HG02623 (cell line): ENCODE data around the gene AP3B2.
"Not testable (repeated sequence)": the region's sequence is repeated elsewhere in the genome, so short reads cannot be mapped to it uniquely, and the experiment has no call there.

Source experiments
- ATAC-seq: cut with Tn5 transposase; IDR thresholded peaks from one replicate; pipeline ENCODE4 v1.9.1; 2021; ENCODE audit warnings: moderate library complexity; ENCODE audit not compliant: unreplicated experiment

Gene AP3B2

DNA sequence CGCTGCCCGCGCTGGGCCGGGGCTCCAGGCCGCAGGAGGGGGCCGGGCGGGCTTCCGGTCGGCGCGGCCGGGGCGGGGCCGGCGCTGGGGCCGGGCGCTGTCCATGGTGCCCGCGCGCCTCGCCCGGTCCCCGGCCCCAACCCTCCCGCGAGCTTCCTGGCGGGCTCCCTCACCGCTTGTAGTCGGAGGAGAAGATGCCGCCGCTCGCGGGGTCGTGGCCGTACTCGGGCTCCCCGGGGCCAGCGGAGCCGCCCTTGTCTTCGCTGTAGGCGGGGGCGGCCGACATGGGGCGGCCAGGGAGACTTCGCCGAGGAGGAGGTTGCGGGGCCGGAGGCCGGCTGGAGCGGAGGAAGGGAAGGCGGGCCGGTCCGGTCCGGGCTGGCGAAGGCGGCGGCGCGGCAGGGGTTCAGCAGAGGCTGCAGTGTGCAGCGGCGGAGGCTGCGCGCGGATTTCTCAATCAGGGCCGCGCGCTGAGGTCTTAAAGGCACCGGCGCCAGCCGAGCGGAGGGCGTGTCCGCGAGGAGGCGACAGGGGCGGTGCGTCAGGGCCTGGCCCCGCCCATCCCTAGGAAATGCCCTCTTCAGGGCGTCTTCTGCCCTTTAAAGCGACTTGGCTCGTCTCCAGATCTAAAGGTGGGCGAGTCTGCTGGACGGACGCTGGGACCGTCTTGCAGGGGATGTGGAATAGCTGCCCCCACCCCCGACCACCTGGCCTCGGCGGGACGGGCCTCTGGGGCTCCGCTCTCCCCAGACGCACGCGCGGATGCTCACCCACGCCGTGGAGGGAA, at the start of gene AP3B2:
Gene AP3B2, minus strand, starts transcription at position 455 of the 787 bp plus-strand sequence. Its CDS starts 169 bp downstream, at position 286.
- peak; percentile 88 for ATAC-seq

GRCh38 chr15:82751308-82751707, 41.6 kb upstream of the AP3B2 start:
- ATAC-seq, result no peak

GRCh38 chr15:82750831-82751180, 41.1 kb upstream of the AP3B2 start:
- ATAC-seq, result peak; percentile 38

- ATAC-seq, result peak; percentile 89
These were observed 40.5 kb upstream of the AP3B2 start for GRCh38 chr15:82749951-82750830.

DNA sequence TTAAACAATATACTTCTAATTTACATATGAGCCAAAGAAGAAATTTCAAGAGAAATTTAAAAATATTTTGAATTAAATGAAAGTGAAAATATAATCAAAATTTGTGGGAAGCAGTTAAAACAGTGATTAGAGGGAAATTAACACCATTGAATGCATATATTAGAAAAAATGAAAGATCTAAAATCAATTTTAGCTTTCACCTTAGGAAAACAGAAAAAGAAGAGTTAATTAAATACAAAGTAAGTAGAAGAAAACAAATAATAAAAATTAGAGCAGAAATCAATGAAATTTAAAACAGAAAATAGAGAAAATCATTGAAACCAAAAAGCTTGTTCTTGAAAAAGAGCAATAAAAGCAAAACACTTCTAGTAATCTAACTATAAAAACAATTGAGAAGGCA, 38.6 kb upstream of the AP3B2 start:
- ATAC-seq, result no peak

DNA sequence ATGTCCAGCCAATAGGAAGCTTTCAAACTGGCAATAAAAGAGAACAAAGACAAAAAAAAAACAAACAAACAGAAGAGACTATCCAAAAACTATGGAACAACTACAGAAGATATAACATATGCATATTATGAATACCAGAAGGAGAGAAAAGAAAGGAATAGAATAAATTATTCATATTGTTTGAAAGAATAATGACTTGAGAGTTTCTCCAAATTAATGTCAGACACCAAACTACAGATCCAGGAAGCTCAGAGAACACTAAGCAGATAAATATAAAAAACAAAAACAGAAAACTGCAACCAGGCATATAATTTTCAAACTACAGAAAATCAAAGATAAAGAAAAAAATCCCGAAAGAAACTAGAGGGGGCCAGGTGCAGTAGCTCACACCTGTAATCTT, 34.1 kb upstream of the AP3B2 start:
- no peak for ATAC-seq

GRCh38 chr15:82742134-82742533, 32.5 kb upstream of the AP3B2 start:
- no peak for ATAC-seq

- no peak for ATAC-seq
These were observed 29.4 kb upstream of the AP3B2 start for GRCh38 chr15:82739086-82739485.

GRCh38 chr15:82737975-82738374, 28.3 kb upstream of the AP3B2 start:
- ATAC-seq, result no peak

GRCh38 chr15:82731527-82731926, 21.9 kb upstream of the AP3B2 start:
- ATAC-seq, result no peak

- ATAC-seq, result no peak
These were observed 20.4 kb upstream of the AP3B2 start for GRCh38 chr15:82730022-82730530.

- no peak for ATAC-seq
These were observed 17.1 kb upstream of the AP3B2 start for GRCh38 chr15:82726816-82727215.

DNA sequence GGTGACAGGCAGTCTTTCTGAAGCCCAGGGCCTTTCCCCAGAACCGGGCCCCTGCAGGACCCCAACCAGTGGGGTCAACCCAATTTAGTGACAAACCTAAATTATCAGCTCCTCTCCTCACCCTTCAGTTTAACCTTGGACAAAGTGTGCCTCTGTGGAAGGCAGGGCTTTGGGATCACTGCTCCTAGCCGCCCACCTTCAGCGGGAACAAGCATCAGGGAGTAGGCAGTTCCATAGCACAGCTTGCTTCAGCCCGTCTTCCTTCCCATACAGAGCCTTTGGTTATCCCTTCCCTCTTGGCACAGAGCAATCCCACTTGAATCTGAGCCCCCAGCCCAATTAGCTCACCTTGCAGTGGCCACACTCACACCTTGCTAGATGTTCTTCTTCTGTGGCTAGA, 5.3 kb upstream of the AP3B2 start:
- no peak for ATAC-seq

DNA sequence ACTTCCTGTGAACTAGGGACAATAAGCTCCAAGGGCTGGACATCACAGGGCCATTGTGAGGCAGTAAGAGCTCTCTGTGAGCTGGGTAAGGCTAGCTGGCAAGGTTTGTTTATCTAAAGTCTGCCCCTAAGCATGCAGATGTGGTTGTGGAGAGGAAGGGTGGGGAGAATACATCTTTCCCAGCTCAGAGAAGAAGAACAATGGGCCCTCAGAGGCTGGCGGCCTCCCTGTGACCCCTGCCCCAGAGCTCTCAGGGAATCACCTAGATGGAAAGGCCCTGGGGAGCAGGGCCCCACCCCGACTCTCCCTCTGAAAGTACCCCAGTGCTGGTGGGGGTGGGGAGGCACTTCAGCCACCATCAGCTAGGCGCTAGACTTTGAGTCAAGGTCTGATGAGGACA, 4.3 kb upstream of the AP3B2 start:
- ATAC-seq, result no peak

GRCh38 chr15:82712036-82712435, 2.4 kb upstream of the AP3B2 start:
- no peak for ATAC-seq

- ATAC-seq, result no peak
These were observed 1.3 kb upstream of the AP3B2 start for GRCh38 chr15:82710926-82711490.

- no peak for ATAC-seq
These were observed 507 bp upstream of the AP3B2 start for GRCh38 chr15:82710208-82710555.

GRCh38 chr15:82709081-82709420, 624 bp downstream of the AP3B2 start:
- peak; percentile 8 for ATAC-seq

DNA sequence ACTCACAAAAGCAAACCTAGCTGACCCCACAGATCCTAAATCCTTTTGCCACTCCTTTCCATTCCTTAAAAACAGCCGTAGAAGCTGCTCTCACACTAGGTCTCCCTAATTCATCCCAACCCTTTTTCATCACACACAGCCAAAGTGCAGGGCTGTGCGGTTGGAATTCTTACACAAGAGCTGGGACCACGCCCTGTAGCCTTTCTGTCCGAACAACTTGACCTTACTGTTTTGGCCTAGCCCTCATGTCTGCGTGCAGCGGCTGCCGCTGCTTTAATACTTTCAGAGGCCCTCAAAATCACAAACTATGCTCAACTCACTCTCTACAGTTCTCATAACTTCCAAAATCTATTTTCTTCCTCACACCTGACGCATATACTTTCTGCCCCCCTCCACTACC, 3.8 kb downstream of the AP3B2 start:
- not testable (repeated sequence) for ATAC-seq

- ATAC-seq, result no peak
These were observed 9.9 kb downstream of the AP3B2 start for GRCh38 chr15:82699726-82700125.

DNA sequence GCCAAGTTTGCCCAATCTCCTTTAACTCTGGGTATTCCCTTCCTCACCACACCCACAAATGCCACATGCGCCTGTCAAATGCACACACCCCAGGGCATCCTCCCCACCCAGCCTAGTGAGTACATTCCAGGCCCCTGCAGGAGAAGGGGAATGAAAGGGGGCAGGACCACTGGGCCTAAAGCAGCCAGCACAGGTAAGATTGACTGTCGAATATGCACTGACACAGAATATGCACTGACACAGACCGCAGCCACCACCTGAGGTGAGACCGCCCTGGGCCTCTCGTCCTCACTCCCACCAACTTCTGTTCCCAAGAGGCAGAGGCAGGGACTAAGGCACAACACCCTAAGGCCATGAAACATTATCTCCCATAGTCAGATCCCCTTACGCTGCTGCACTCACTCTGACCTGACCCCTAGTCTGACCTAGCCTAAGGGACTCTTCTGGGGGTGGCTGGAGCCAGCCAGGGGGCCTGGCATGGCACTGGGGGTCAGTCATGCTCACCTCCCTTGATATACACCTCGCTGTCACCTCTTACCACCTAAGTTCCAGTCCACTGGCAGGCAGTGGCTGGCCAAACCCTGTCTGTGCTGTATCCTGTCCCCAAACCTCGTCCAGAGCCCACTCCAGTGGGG, 10.8 kb downstream of the AP3B2 start:
- ATAC-seq, result no peak
